ENCODE results near the gene ATP4A.

DNA sequence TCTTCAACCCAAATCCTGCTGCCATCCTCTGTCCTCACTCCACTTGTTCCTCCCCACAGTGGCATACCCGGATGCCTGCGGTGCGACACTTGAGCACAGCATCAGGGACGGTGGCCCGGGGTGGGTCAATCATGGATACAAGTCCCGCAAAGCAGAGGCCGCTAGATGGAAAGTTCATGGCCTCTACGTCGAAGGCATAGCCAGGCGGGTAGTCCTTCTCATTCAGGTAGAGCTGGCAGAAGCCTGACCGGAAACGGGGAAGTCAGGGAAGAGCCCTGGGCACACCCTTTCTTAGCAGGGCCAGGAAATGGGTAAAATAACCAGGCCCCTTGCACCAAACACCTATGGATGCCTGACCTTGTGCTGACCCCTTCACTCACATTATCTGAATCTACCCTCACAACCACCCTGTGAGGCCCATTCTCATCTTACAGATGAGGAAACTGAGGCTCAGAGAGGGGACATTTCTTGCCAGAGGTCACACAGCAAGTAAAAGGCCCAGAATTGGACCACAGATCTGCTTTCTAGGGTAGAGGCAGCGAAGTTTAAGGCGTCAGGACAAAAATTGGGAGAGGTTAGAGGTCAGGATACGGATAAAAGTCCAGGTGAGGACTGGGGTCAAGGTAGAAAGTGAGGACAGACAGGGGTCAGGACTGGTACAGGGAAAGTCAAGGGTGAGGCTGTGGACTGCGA, 6.5 kb downstream of the ATP4A start:
- TF ChIP-seq ZNF274 (IDR thresholded peaks at IDR 0.05; ENCODE audit: low read depth, low read length), result no peak
- no peak for TF ChIP-seq YY1 (IDR thresholded peaks at IDR 0.05; ENCODE audit: insufficient read depth, insufficient read length)
